Measurements from ENCODE around the gene PCF11. TPM values are rescaled to one million over a fixed set of nuclear protein-coding genes. Genes with fewer than 3 reads are reported as not detected.
A peak's percentile ranks its signal among the peaks of the same experiment; 100 is the strongest.

The PCF11 gene
- total RNA-seq, 1 donor from 2014 or later: 40.7 TPM

DNA sequence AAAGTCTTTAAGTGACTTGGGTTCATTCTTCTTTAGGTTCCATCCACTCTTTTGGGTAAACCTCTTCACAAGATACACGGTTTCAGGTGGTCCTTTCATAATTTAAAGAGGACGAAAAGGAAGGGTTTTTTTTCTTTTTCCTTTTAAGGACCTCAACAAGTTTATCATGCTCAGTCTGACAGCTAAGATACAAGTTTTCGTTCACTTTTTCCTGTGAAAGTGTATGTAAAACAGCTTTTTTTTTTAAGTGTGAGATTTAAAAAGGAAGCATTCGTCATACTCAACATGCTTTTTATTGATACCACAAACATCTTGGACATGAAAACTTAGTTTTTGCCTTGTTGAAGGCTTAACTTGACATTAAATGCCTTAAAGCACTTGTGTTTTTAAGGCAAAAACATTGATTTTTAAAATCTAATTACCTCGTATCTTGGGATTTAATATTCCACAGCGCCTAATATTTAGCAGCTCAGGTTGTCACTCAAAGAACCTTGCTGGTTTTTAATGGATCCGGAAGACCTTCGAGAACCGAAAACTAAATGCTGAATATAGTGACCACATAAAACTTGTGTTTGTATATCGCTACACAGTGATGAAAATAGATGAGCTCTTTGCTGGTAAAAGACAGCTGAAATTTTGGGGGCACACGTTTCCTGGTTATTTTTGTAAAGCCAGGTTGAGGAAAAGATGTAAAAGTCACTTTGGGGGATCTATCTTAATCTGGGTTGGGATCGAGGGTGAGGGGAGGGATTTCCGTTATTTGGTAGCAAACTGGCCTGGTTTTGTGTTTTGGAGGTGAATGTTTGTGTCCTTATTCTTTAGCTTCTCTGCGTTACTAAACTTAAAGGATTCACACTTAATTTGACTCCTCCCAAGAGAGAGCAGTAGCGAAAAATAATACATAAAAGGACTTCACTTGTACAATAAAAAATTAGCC lies 2.3 kb downstream of the PCF11 start:
- Histone ChIP-seq H4K20me1 (ENCODE audit: insufficient read depth, low read length) (peaks cover 65% of the 10 kb centered on the region), H3K4me2 (ENCODE audit: low read length) (peak overlapping the region; percentile 95), H3K79me2 (ENCODE audit: insufficient read depth, low read length) (peaks cover 73% of the 10 kb centered on the region), H3K27me3 (ENCODE audit: insufficient read depth, low read length) (no peaks in the 10 kb centered on the region), H3K27ac (ENCODE audit: low read depth, low read length) (no peak overlapping the region), H3K36me3 (ENCODE audit: insufficient read depth, low read length) (peaks cover 8% of the 10 kb centered on the region), H2AFZ (ENCODE audit: low read depth, low read length) (no peak overlapping the region), H3K9ac (ENCODE audit: low read length) (peak overlapping the region; percentile 100), H3K9me3 (ENCODE audit: insufficient read depth, low read depth, low read length) (no peaks in the 10 kb centered on the region), H3K4me3 (ENCODE audit: insufficient read depth, low read depth, low read length) (peak overlapping the region; percentile 100), H3K4me1 (ENCODE audit: insufficient read depth, low read length) (peaks cover 12% of the 10 kb centered on the region)
- no peaks in the 10 kb centered on the region for H3K27me3 Mint-ChIP-seq (ENCODE audit: low read depth, unreplicated experiment)
- DNase-seq (ENCODE audit: low read depth) (no peak), FAIRE-seq (no peak)
- TF ChIP-seq EZH2 (IDR thresholded peaks at IDR 0.05; ENCODE audit: insufficient read depth, low read length): no peak
- TF ChIP-seq, protein P1, sequence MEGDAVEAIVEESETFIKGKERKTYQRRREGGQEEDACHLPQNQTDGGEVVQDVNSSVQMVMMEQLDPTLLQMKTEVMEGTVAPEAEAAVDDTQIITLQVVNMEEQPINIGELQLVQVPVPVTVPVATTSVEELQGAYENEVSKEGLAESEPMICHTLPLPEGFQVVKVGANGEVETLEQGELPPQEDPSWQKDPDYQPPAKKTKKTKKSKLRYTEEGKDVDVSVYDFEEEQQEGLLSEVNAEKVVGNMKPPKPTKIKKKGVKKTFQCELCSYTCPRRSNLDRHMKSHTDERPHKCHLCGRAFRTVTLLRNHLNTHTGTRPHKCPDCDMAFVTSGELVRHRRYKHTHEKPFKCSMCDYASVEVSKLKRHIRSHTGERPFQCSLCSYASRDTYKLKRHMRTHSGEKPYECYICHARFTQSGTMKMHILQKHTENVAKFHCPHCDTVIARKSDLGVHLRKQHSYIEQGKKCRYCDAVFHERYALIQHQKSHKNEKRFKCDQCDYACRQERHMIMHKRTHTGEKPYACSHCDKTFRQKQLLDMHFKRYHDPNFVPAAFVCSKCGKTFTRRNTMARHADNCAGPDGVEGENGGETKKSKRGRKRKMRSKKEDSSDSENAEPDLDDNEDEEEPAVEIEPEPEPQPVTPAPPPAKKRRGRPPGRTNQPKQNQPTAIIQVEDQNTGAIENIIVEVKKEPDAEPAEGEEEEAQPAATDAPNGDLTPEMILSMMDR (IDR thresholded peaks at IDR 0.05; ENCODE audit: insufficient read depth, low read depth, low read length): no peak
- H3K27ac Mint-ChIP-seq (ENCODE audit: unreplicated experiment): peak overlapping the region; percentile 94
- no peaks in the 10 kb centered on the region for H3K9me3 Mint-ChIP-seq (ENCODE audit: unreplicated experiment)
- H3K4me1 Mint-ChIP-seq (ENCODE audit: low read depth, unreplicated experiment): peaks cover 16% of the 10 kb centered on the region
- peak overlapping the region; percentile 100 for H3K4me3 Mint-ChIP-seq (ENCODE audit: unreplicated experiment)
- H3K36me3 Mint-ChIP-seq (ENCODE audit: low read depth, unreplicated experiment): peaks cover 12% of the 10 kb centered on the region

DNA sequence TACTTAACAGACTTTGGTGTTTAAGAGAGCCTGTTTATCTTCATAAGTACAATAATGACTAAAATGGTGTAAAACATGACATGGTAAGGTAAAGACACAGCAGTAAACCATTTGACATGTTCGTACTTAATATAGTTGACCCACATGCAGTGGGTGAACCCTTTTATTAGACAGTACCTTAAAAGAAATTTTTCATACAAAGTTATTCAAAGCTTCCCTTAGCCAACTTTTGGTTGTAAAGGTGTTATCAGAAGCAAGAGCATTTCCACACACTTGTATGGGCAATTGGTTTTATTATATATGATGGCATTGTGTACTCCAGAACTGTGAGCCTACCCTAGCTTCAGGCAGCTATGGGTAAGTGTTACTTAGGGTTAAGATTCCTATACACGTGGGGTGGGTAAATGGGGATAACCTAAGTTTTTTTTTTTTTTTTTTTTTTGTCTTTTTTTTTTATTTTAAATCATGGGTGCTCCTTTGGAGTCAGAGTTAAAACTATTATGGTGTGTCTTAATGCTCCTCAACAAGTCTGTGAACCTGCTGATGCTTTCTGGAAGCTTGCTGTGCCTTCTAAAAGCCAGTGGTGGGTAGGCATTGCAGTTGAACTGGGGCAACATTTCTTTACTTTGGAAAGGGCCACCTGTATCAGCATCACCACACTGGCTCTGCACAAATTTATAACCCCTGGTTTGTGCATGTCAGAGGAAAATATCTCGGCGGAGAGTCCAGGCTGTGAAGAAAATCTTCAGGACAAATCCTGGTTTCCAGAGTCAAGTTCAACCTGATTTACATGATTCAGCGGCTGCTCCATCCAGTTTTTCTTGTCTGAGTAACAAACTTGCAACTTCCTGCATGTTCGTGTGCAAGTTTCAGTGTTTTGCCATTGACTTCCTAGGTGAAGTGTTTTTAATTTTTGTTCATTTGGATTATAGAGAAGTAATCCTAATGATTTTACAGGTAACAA lies 3.3 kb downstream of the PCF11 start:
- Histone ChIP-seq H3K79me2 (ENCODE audit: insufficient read depth, low read length) (peaks cover 82% of the 10 kb centered on the region), H3K9ac (ENCODE audit: low read length) (peak overlapping the region; percentile 100), H2AFZ (ENCODE audit: low read depth, low read length) (no peak overlapping the region), H3K9me3 (ENCODE audit: insufficient read depth, low read depth, low read length) (no peaks in the 10 kb centered on the region), H4K20me1 (ENCODE audit: insufficient read depth, low read length) (peaks cover 69% of the 10 kb centered on the region), H3K27me3 (ENCODE audit: insufficient read depth, low read length) (no peaks in the 10 kb centered on the region), H3K36me3 (ENCODE audit: insufficient read depth, low read length) (peaks cover 18% of the 10 kb centered on the region), H3K4me1 (ENCODE audit: insufficient read depth, low read length) (peaks cover 12% of the 10 kb centered on the region), H3K27ac (ENCODE audit: low read depth, low read length) (no peak overlapping the region), H3K4me2 (ENCODE audit: low read length) (peak overlapping the region; percentile 95), H3K4me3 (ENCODE audit: insufficient read depth, low read depth, low read length) (peak overlapping the region; percentile 100)
- Mint-ChIP-seq H3K9me3 (ENCODE audit: unreplicated experiment) (no peaks in the 10 kb centered on the region), H3K36me3 (ENCODE audit: low read depth, unreplicated experiment) (peaks cover 12% of the 10 kb centered on the region), H3K27me3 (ENCODE audit: low read depth, unreplicated experiment) (no peaks in the 10 kb centered on the region), H3K4me1 (ENCODE audit: low read depth, unreplicated experiment) (peaks cover 16% of the 10 kb centered on the region), H3K27ac (ENCODE audit: unreplicated experiment) (peak overlapping the region; percentile 30), H3K4me3 (ENCODE audit: unreplicated experiment) (peak overlapping the region; percentile 100)
- no peak for TF ChIP-seq EZH2 (IDR thresholded peaks at IDR 0.05; ENCODE audit: insufficient read depth, low read length)
- TF ChIP-seq, protein P1 (IDR thresholded peaks at IDR 0.05; ENCODE audit: insufficient read depth, low read depth, low read length): no peak
- FAIRE-seq (peak; percentile 13), DNase-seq (ENCODE audit: low read depth) (peak; percentile 32)

Measured in astrocyte (in vitro differentiated cells and primary cell).